K562 (cell line): Measurements from ENCODE around the gene LBHD2.

ENCODE experiments used
- CTCF ChIP-seq, 3 experiments: IDR thresholded peaks in 2 of 3; conservative IDR thresholded peaks in 1 of 3; 2 replicates each; pipeline ENCODE4 v1.5.1; 2011 to 2012; ENCODE audit warnings: low read length in 3 of 3, mild to moderate bottlenecking in 3 of 3, control low read depth in 2 of 3, improper control_type of control experiment in 1 of 3, inconsistent platforms in 1 of 3, low read depth in 1 of 3, mixed read lengths in 1 of 3, moderate library complexity in 1 of 3; ENCODE audit not compliant: insufficient read depth in 2 of 3
- SMAD1 ChIP-seq: fragments of 150-350 bp; IDR thresholded peaks from 2 replicates; pipeline ENCODE4 v1.6.1; 2014; ENCODE audit warnings: low read length, low read depth; ENCODE audit not compliant: partially characterized antibody
- TAF7 ChIP-seq: fragments of 450-650 bp; IDR thresholded peaks from 2 replicates; pipeline ENCODE4 v1.6.1; 2016; ENCODE audit warnings: missing genetic modification characterization, missing compliant biosample characterization

GRCh38 chr14:103061482-103061976, 22.5 kb upstream of the LBHD2 start:
- TF ChIP-seq TAF7 (tag): no peak
- no peak for TF ChIP-seq CTCF (IDR thresholded peaks at IDR 0.05 in 2 of 3, conservative IDR thresholded peaks at IDR 0.05 in 1 of 3; ENCODE audit: insufficient read depth in 2 of 3, low read depth in 1 of 3, low read length in 3 of 3)
- TF ChIP-seq SMAD1: no peak
